Right ventricle myocardium superior (tissue), 1 donor: Measurements from ENCODE around the gene CRACDL. TPM values are rescaled to one million over a fixed set of nuclear protein-coding genes. Genes with fewer than 3 reads are reported as not detected.

Experiments
- ATAC-seq: fragments of 200-7000 bp; cut with Tn5 transposase; one replicate; pipeline ENCODE4 v1.9.1; 2020; ENCODE audit warnings: mild to moderate bottlenecking; ENCODE audit not compliant: poor library complexity
- DNase-seq: peaks from one replicate; pipeline ENCODE4 v3.0.0-alpha.2; 2020
- intact Hi-C: fragments of 100-400 bp; cut with DNase I; formaldehyde crosslinking; loops from one replicate; pipeline ENCODE4 v1.11.2; 2022
- total RNA-seq: library from RNA; stranded (reverse); fragmentation: NEBNext Ultra II Directional; extraction: Animal tissue kit (Norgen Biotek cat#: 25700); gene quantifications from one replicate; pipeline ENCODE4 v1.2.1, GENCODE V29; 2021
- donor health status: DM: no; HTN: yes; CAD: no; lungs with severe emphysema.

Gene CRACDL
- total RNA-seq, 1 donor from 2014 or later: 4.4 TPM

- DNase-seq: no peak
- ATAC-seq: no peak
- intact Hi-C loops: no loop called here
Observed at GRCh38 chr2:98802344-98802743, 133.7 kb downstream of the CRACDL start.

GRCh38 chr2:98801921-98802321 lies 134.1 kb downstream of the CRACDL start:
- ATAC-seq (no peak), DNase-seq (no peak)
- intact Hi-C loops: no loop called here

GRCh38 chr2:98801286-98801685 lies 134.7 kb downstream of the CRACDL start:
- intact Hi-C loops: no loop called here
- ATAC-seq: no peak
- no peak for DNase-seq

GRCh38 chr2:98800330-98801064 lies 135.5 kb downstream of the CRACDL start:
- intact Hi-C loops: no loop called here
- DNase-seq (no peak), ATAC-seq (no peak)

GRCh38 chr2:98799375-98800329 lies 136.4 kb downstream of the CRACDL start:
- ATAC-seq (no peak), DNase-seq (no peak)
- intact Hi-C loops: no loop called here

- DNase-seq: no peak
- intact Hi-C loops: no loop called here
- ATAC-seq: no peak
Observed at GRCh38 chr2:98796775-98797544, 139.1 kb downstream of the CRACDL start.

- DNase-seq (no peak), ATAC-seq (no peak)
- intact Hi-C loops: no loop called here
Observed at GRCh38 chr2:98795891-98796676, 139.9 kb downstream of the CRACDL start.

GRCh38 chr2:98793897-98794830 lies 141.9 kb downstream of the CRACDL start:
- intact Hi-C loops: no loop called here
- ATAC-seq (no peak), DNase-seq (no peak)

GRCh38 chr2:98793275-98793674 lies 142.8 kb downstream of the CRACDL start:
- no peak for DNase-seq
- no peak for ATAC-seq
- intact Hi-C loops: no loop called here

GRCh38 chr2:98790221-98790620 lies 145.8 kb downstream of the CRACDL start:
- ATAC-seq (no peak), DNase-seq (no peak)
- intact Hi-C loops: no loop called here

- DNase-seq (no peak), ATAC-seq (no peak)
- intact Hi-C loops: no loop called here
Observed at GRCh38 chr2:98787700-98788099, 148.3 kb downstream of the CRACDL start.

GRCh38 chr2:98786179-98786578 lies 149.8 kb downstream of the CRACDL start:
- ATAC-seq (no peak), DNase-seq (no peak)
- intact Hi-C loops: no loop called here

GRCh38 chr2:98782570-98782969 lies 153.5 kb downstream of the CRACDL start:
- ATAC-seq (no peak), DNase-seq (no peak)

GRCh38 chr2:98781822-98782221 lies 154.2 kb downstream of the CRACDL start:
- DNase-seq (no peak), ATAC-seq (no peak)
- intact Hi-C loops: no loop called here

More at GRCh38 chr2:98782570-98782969, 153.5 kb downstream of the CRACDL start:
- intact Hi-C loops: no loop called here

GRCh38 chr2:98778741-98779483 lies 157.1 kb downstream of the CRACDL start:
- DNase-seq: no peak
- intact Hi-C loops: no loop called here
- no peak for ATAC-seq

- intact Hi-C loops: no loop called here
- ATAC-seq (no peak), DNase-seq (no peak)
Observed at GRCh38 chr2:98778151-98778550, 157.9 kb downstream of the CRACDL start.

GRCh38 chr2:98777710-98778109 lies 158.3 kb downstream of the CRACDL start:
- DNase-seq (no peak), ATAC-seq (no peak)
- intact Hi-C loops: no loop called here
